ENCODE results near the gene PSMD14. TPM values are rescaled to one million over a fixed set of nuclear protein-coding genes. Genes with fewer than 3 reads are reported as not detected.

PSMD14 gene
- total and polyA plus RNA-seq, 2 of the 8 experiments (the other 6 are each of a cell fraction or from before 2014, with no cell fraction given) = 53.9 to 88.7 TPM

GRCh38 chr2:161416708-161417437 is 108.6 kb downstream of the PSMD14 start (continued):
- peak; percentile 90 for TF ChIP-seq RNF2 (IDR thresholded peaks at IDR 0.05; ENCODE audit: borderline replicate concordance, low read depth, low read length, missing control alignments, poor library complexity, severe bottlenecking)
- TF ChIP-seq TAF1 (IDR thresholded peaks at IDR 0.05; ENCODE audit: low read depth, low read length) = no peak
- no peak for TF ChIP-seq MAX (IDR thresholded peaks at IDR 0.05)
- TF ChIP-seq BCL11A (IDR thresholded peaks at IDR 0.05; ENCODE audit: low read depth in 2 of 2, low read length in 2 of 2) = no peak
- TF ChIP-seq E2F6 (IDR thresholded peaks at IDR 0.05) = no peak
- TF ChIP-seq EZH2 (IDR thresholded peaks at IDR 0.05; ENCODE audit: low read depth, low read length, severe bottlenecking) = peak; percentile 100
- no peak for TF ChIP-seq JUN (IDR thresholded peaks at IDR 0.05; ENCODE audit: low read depth, low read length)
- no peak for TF ChIP-seq RXRA (IDR thresholded peaks at IDR 0.05; ENCODE audit: insufficient read depth, low read depth, low read length)
- no peak for TF ChIP-seq RBBP5 (IDR thresholded peaks at IDR 0.05; ENCODE audit: borderline replicate concordance, low read depth, low read length)
- TF ChIP-seq ZNF274 (IDR thresholded peaks at IDR 0.05; ENCODE audit: borderline replicate concordance, extremely low read depth, low read length) = no peak
- no peak for TF ChIP-seq SIRT6 (IDR thresholded peaks at IDR 0.05; ENCODE audit: low read length)
- TF ChIP-seq POLR2AphosphoS5 (IDR thresholded peaks at IDR 0.05; ENCODE audit: low read depth, low read length) = no peak
- no peak for TF ChIP-seq HDAC2 (IDR thresholded peaks at IDR 0.05; ENCODE audit: borderline replicate concordance in 1 of 2, low read depth in 2 of 2, low read length in 2 of 2)
- no peak for TF ChIP-seq TAF7 (optimal IDR thresholded peaks at IDR 0.05; ENCODE audit: borderline replicate concordance, low read depth, low read length)
- no peak for TF ChIP-seq CHD1 (IDR thresholded peaks at IDR 0.05; ENCODE audit: low read depth, low read length)
- no peak; the same call in 1 of the 2 replicates for TF ChIP-seq CBX8 (IDR thresholded peaks at IDR 0.05; ENCODE audit: borderline replicate concordance, low read depth, low read length)
- no peak for TF ChIP-seq CBX5 (IDR thresholded peaks at IDR 0.05; ENCODE audit: low read depth, low read length)
- TF ChIP-seq CTCF (IDR thresholded peaks at IDR 0.05; ENCODE audit: control extremely low read depth in 1 of 3, insufficient read depth in 1 of 3, low read depth in 1 of 3, low read length in 3 of 3) = no peak
- TF ChIP-seq TCF12 (IDR thresholded peaks at IDR 0.05; ENCODE audit: low read depth, low read length) = 0 out of 2 replicates have a peak, but pooled peaks have one; percentile 2
- TF ChIP-seq POLR2A (IDR thresholded peaks at IDR 0.05; ENCODE audit: control extremely low read depth in 1 of 2, low read depth in 2 of 2, low read length in 2 of 2) = no peak

All from H1 (cell line).